ENCODE measurements around the gene SIL1.

GRCh38 chr5:139150367-139150999 is 47.7 kb downstream of the SIL1 start:
- TF ChIP-seq CTCF (IDR thresholded peaks at IDR 0.05) = no peak
- TF ChIP-seq RFX5 (IDR thresholded peaks at IDR 0.05) = no peak
- no peak for TF ChIP-seq E2F6 (IDR thresholded peaks at IDR 0.05; ENCODE audit: borderline replicate concordance, low read depth)
- no peak for TF ChIP-seq HDAC2 (IDR thresholded peaks at IDR 0.05)
- TF ChIP-seq ZC3H11A (IDR thresholded peaks at IDR 0.05) = no peak
- no peak for TF ChIP-seq MAX (IDR thresholded peaks at IDR 0.05)
- TF ChIP-seq MYC (IDR thresholded peaks at IDR 0.05; ENCODE audit: borderline replicate concordance, low read length) = no peak

All from A549 (cell line).